Renal cortex interstitium (tissue), 11 donors: ENCODE measurements around the gene NRIP1. TPM values are rescaled to one million over a fixed set of nuclear protein-coding genes. Genes with fewer than 3 reads are reported as not detected.

Experiments used
- DNase-seq, 11 donors: peaks; one replicate each; pipeline ENCODE4 v3.0.0-alpha.2; 2013; ENCODE audit warnings: low read depth in 9 of 11, low spot score in 4 of 11; ENCODE audit errors: extremely low read depth in 1 of 11
- polyA plus RNA-seq, 3 donors: library from polyadenylated mRNA; unstranded; fragments of 120-200 nt; gene quantifications; one replicate each; pipeline ENCODE4 v1.2.1, GENCODE V29; 2013; ENCODE audit not compliant: insufficient read length in 3 of 3

NRIP1 gene
- polyA plus RNA-seq, 3 donors = 59.6 to 67.8 (median 60.1) TPM

DNA sequence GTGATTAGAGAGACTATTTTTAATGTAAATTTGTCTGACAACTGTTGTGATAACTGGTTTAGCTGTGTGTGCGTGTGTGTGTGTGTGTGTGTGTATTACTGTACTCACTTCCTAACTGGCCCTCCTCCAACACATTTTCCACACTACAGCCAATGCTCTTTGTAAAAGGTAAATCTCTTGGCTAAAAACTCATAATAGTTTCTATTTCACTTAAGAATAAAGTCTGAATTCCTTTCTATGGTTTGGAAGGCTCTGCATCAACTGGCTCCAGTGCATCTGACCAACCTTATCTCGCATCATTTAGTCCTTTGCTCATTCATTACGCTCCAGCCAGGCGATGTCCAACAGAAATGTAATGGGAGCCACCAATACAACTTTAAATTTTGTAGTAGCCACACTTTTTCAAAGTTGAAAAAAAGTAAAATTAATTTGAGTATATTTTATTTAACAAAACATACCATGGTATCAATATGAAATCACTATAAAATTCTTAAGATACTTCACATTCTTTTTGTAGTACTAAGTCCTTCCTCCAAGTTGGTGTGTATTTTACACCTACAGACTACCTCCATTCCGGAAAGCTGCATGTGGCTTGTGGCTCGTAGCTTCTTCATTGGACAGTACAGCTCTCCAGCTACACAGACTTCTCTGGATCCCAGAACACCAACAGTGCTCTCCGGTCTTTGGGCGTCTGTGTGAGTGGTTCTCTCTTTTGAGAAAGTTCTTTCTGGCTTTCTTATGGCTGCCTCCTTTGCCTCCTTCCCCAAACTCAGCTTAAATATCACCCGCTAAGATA lies 68.9 kb downstream of the NRIP1 start:
- no peak for DNase-seq

DNA sequence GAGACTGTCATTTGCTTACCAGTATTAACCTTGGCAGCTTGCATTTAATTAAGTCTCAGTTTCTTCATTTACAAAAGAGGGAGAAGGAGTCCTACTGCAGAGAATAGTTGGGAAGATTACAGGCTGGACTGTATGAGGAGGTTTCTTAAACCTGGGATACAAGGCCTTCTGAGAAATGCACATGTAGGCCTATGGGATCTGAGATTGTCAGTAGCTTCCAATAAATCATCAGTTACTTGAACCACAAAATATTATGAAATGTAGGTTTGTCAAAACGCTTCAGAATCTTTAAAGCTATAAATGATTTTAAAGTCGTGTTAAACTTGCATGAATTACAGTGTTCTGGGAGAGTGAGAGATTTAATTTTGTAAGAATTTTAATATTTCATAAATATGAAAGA lies 69.6 kb downstream of the NRIP1 start:
- DNase-seq = no peak

DNA sequence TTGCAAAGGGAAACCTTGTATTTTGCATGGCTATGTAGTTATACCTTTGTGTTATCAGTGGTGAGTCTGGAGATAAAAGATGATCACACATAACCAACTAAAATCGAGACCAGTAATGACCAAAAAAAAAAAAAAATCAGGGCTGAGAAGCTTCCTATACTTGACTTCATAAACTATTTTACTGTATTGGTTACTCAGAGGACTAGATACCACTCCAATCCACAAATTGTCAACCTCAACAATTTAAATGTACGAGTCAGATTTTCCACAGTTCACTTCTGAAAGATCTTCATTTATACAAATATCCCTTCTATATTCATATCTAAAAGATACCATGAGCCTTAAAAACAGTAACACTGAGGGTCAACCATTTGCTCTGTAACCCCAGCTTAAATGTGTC lies 71.7 kb downstream of the NRIP1 start:
- DNase-seq = no peak

DNA sequence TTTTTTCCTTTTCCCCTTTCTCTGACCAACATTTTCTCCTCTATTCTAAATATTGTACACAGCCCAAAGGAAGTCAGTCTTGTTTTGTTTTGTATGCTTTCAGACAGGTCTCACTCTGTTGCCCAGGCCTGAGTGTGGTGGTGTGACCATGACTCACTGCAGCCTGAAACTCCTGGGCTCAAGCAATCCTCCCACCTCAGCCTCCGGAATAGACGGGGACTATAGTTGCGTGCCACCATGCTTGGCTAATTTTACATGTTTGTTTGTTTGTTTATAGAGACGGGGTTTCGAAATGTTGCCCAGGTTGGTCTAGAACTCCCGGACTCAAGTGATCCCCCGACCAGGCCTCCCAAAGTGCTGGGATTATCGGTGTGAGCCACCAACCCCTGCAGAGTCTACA lies 72.8 kb downstream of the NRIP1 start:
- DNase-seq = no peak

DNA sequence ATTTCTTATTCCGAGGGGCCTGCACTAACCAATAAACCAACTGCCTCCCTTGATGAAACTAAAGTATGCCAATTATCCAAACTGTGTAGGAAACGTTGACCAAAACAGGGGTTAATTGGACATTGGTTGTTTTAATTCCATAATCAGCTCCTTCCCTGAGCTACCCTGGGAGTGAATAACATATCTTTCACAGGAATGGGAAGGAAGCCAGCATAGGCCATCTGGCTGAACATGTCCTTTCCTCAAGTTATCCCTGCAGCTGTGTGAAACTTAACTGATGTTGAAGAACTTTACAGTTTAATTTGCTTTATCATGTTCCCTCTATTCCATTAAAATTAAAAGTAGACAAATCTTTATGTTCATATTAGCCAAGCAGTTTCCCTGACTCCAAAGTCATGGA lies 75.4 kb downstream of the NRIP1 start:
- DNase-seq = no peak

DNA sequence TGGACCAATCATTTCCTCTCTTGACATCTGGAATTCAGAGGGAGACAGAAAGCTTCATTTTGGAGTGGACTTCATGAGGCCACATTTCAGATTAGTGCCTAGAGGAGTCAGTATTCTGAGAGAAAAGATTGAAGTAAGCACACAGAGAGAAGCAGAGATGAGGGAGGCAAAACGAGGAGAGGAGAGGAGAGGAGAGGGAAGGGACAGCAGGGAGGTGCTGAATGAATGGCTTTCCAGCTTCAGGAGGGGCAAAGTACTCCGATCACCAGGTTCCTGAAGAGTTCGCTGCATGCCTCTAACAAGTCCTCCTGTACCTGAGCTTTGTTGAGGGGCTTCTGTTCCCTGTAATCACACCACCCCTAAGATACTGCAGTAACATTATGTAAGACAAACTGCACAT lies 76.0 kb downstream of the NRIP1 start:
- no peak for DNase-seq

DNA sequence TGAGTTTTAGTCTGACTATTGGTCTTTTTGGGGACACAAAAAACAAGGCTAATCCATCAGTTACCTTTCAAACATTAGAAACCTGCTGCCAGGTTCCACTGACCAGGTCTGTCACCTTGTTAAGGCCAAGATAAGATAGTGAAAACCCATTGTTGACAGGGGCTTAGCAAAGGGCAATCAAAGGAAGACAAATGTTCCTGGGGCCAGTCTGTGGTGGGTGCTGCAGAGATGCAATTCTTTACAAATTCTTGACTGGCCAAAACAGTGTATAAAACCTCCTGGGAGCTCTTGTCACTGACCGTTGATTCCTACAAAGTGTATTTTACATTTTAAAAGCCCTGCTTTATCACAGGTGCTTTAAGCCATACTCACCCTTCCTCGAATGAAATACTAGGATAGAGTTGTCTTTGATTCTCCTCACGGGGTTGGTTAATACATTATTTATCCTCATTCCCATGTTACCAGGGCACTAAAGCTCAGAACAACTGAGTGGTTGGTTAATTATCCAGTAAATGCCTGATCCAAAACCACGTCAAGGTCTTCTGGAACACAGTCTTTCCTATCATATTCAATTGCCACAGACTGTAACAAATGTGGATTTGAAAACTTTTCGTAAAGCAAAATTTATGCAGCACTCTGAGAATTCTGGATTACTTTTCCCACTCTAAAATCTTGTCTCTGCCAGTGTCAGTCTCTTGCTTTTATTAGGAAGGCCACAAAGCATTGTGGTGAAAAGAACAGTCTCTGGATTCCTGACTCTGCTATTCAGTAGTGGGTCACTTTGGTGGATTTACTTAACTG lies 77.2 kb downstream of the NRIP1 start:
- no peak for DNase-seq

DNA sequence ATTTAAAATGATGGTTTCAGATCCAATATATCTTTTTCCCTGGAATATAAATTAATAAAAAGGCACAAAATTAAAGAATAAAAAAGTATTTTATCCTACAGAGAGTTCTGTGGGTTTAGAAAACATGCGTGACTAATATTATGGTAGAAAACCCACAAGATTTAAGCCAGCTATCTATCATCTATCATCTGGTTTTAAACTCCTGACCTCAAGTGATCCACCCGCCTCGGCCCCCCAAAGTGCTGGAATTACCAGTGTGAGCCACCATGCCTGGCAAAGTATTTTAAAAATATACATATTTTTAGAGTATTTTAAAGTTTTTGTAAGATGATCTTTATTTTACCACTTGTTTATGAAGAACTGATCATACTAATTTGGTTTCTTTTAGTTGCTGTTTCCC lies 79.5 kb downstream of the NRIP1 start:
- no peak for DNase-seq

DNA sequence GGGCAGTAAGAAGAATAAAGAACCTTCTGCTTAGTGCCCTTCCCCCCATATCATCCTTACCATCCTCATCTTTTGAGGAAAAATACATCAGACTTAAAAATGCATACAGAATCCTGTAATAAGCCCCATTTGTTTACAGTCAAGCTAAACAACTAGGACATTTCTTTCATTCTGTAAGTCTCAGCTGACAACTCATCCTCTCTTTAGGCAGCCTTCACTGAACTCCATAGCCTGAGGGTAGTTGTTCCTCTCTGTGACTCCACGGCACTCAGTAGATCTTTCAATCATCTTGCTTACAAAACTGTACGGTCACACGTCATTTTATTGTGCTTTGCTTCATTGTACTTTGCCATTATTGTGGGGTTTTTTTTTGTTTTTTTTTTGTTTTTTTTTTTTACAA lies 82.5 kb downstream of the NRIP1 start:
- DNase-seq = no peak

DNA sequence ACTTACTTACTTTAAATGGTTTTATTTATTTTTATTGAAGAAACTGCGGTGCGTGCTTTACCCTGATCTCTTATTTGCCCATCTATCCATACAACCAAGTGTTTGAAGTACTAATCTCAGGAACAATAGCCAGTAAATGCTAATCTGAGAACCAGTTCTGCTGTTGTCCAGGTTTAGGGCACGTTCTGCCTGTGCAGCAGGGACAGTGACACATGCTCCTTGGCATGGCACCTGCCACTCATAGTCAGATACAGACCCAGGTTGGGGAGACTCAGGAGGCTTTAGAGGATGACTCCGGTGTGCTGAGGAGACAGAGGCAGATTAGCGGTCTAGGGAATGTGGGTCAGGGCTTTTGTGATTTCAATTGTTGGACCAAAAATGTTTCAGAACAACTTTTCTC lies 83.6 kb downstream of the NRIP1 start:
- no peak for DNase-seq

DNA sequence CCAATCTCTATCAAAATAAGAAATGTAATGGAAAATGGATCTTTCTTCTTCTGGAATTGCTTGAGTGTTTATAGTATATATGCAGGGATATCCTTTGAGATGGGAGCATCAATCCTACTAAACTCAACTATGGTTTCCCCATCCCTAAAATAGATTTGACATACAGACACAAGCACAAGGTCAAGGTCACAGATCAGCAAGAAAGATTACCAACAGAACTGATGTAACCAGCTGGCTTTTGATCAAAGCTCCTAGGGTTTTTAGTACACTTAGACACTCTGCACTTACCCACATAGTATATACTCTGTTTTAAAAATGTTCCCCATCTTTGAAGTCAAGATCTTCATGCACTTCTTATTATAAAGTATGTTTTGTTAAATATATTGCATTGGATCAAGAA lies 85.5 kb downstream of the NRIP1 start:
- no peak for DNase-seq

DNA sequence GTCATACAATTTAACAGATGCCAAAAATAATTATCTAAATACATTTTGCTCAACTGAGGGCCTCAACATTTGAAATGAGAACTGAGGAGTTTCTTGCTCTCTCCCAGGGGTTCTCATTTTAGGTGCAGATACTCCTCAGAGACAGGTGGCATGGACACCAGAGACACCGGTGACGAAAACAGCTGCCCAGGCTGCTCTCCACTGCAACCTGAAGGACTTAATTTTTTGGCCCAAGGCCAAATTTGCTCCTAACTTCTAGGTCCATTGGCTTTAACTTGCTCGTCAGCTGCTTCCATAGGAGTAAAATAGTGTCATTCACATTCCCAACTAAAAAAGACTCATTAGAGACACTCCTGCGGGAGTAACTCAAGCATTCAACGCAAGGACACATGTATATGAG lies 87.0 kb downstream of the NRIP1 start:
- no peak for DNase-seq

DNA sequence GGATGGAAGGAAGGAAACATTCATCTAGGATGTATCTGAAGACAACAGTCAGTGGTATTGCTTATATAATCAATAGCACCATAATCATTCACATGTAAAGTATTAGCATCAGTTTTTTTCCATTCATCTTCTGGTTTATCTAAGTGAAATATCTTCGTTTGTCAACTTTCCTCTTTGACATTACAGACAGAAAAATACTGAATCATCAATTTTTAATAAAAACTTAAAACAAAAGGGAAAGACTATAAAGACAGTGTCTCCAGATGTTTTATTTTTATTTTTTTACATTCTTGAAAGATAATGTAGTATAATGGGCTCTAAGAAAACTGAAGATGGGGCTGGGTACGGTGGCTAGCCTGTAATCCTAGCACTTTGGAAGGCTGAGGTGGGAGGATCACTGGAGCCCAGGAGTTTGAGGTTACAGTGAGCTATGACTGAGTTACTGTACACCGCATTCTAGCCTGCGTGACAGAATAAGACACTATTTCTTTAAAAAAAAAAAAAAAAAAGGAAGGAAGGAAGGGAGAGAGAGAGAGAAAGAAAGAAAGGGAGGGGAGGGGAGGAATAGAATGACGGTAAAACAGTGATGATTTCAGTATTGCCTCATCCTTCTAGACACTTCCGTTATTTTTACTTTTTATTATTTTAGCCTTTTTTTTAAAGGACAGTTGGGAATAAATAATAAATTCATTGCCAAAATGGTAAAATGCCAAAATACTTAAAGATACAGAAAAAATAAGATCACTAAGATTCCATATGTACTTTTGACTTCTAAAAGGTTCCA lies 89.5 kb downstream of the NRIP1 start:
- DNase-seq = no peak

DNA sequence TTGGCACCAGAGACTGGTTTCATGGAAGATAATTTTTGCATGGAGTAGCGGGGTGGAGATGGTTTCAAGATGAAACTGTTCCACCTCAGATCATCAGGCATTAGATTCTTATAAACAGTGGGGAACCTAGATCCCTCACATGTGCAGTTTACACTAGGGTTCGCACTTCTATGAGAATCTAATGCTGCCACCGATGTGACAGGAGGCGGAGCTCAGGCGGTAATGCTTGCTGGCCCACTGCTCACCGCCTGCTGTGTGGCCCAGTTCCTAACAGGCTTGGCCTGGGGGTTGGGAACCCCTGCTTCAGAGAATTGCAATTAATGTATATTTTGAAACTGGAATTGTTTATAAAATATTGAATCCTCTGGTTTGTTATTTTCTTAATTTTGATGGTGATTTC lies 92.1 kb downstream of the NRIP1 start:
- DNase-seq = no peak

DNA sequence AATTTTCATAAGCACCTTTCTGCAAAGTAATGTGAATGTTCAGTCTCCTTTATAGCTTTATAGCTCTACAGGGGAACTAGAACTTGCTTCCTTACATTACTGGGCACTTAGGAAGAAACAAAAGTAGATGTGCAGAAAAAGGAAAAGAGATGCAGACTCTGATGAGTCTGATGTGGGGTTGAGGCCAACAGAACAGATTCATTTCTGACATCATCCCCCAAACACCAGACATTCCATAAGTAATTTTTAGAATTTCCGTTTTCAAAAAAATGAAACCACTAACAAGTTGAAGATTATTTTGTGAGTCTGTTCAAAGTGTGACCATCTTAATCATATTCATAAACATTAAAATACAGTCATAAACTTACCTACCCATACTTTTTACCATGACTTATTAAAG lies 96.0 kb downstream of the NRIP1 start:
- DNase-seq = no peak

DNA sequence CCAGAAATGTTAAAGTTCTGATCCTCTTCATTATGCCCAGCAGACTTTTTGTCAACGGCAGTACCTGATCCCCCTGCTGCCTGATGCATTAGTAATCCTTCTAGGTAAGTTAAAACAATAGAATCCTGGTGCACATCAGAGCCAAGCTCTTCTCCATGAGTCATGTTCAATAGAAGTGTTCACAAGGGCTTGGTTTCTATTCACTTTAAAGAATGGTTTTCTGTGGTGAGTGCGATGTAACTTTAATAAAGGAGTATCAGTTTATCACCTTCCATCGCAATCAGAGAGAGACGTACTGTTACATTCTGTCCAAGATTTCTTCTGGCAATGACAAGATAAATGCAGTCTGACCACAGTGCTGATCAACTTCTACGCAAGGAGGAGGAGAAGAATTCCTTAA lies 96.8 kb downstream of the NRIP1 start:
- no peak for DNase-seq

DNA sequence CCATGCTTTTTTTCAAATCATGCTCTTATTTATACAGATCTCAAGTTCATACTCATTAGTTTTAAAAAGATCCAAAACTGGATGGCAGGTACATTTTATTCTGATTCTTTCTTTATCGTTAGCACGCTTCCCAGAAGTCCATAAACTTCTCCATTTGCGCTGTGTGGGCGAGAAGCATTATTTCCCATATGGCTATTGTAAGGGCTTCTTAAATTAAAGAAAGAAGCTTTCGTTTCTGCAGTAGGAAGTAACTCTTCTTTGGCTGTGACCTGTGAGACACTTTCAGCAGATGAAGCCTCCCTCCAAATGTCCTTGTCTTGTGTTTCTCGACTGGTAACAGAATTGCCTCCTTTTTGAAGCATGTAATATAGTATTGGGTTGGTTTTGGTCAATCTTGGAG lies 100.2 kb downstream of the NRIP1 start:
- no peak for DNase-seq

DNA sequence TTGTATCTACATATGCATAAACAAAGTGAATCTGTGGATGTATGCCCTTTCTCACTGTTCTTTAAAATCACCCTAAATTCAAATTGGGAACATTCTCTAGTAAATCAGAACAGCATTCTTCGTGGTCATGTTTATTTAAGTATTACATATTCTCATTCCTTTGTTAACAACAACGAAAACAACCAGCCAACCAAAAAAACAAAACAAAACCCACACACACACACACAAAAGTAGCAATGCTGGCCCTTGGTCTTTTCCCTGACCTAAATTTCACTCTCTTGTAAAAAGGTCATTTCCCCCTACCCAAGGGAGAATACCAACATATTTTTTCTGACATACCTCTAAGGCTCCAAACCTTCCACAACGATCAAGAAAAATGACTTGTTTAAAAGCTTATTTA lies 102.6 kb downstream of the NRIP1 start:
- DNase-seq = no peak

DNA sequence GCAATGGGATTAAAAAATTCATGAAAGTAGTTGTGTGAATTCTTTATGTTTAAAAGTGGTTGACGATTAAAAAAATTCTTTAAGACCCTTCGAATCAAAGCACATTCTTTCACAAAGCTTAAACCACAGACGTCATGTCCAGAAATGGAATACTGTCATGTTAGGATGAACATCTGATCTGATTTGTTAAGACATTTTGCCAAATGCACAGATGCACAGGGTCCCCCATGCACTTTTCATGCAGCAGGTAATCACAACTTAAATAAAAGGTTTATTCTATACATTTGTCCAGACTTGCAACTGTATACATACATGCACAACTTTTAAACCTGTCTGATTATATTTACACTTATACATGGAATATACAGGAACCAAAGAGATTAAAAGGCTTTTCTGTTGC lies 103.3 kb downstream of the NRIP1 start:
- no peak for DNase-seq

DNA sequence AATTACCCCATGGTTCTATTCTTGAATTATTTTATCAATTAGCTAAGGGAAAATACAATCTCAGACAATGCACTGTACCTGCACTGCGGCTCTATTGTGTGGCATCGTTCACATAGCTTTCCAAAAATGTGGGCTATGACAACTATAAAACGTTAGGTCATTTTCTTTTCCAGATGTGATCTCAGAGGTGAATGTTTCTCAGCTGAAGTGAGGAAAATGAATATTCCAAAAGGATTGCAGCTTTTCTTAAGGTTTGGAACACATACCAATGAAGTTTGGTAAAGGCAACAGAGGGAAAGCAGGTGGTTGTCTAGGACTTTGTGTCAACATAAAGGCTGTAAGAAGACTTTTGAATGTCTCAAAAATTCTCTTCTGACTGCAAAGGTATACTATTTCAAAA lies 105.5 kb downstream of the NRIP1 start:
- DNase-seq = no peak
